GM12878 (cell line): ENCODE results near the gene GMDS.

Experiments used
- CHD2 ChIP-seq: IDR thresholded peaks from 2 replicates; pipeline ENCODE4 v1.6.1; 2011; ENCODE audit warnings: low read depth, low read length, improper control_type of control experiment, borderline replicate concordance
- CREB1 ChIP-seq: IDR thresholded peaks from 2 replicates; pipeline ENCODE4 v1.6.1; 2012; ENCODE audit warnings: low read depth, mild to moderate bottlenecking, inconsistent platforms
- EZH2 ChIP-seq: IDR thresholded peaks from 2 replicates; pipeline ENCODE4 v1.6.1; 2012; ENCODE audit warnings: low read depth, mild to moderate bottlenecking, control low read depth, inconsistent platforms, low read length, borderline replicate concordance; ENCODE audit not compliant: control insufficient read depth
- FOXM1 ChIP-seq: IDR thresholded peaks from 2 replicates; pipeline ENCODE4 v1.6.1; 2012; ENCODE audit warnings: low read depth, mild to moderate bottlenecking, inconsistent platforms, low read length, moderate library complexity
- IRF4 ChIP-seq: IDR thresholded peaks from 2 replicates; pipeline ENCODE4 v1.6.1; 2011; ENCODE audit warnings: low read depth, low read length
- MEF2A ChIP-seq: IDR thresholded peaks from 2 replicates; pipeline ENCODE4 v1.6.1; 2011; ENCODE audit warnings: low read depth, mild to moderate bottlenecking, low read length, moderate library complexity; ENCODE audit not compliant: insufficient read depth
- RFX5 ChIP-seq: IDR thresholded peaks from 2 replicates; pipeline ENCODE4 v1.6.1; 2011; ENCODE audit warnings: low read depth, low read length, improper control_type of control experiment
- SMC3 ChIP-seq: IDR thresholded peaks from 2 replicates; pipeline ENCODE4 v1.6.1; 2011; ENCODE audit warnings: low read length, improper control_type of control experiment, borderline replicate concordance
- TF ChIP-seq, protein P1 (sequence below), 3 experiments: IDR thresholded peaks in 2 of 3; conservative IDR thresholded peaks in 1 of 3; 2 replicates each; pipeline ENCODE4 v1.5.1; 2011; ENCODE audit warnings: low read depth in 3 of 3, low read length in 3 of 3, mild to moderate bottlenecking in 3 of 3, control low read depth in 2 of 3, moderate library complexity in 2 of 3, inconsistent platforms in 1 of 3, mixed read lengths in 1 of 3; ENCODE audit not compliant: control insufficient read depth in 2 of 3, insufficient read depth in 1 of 3; ENCODE audit errors: extremely low read depth in 1 of 3

DNA sequence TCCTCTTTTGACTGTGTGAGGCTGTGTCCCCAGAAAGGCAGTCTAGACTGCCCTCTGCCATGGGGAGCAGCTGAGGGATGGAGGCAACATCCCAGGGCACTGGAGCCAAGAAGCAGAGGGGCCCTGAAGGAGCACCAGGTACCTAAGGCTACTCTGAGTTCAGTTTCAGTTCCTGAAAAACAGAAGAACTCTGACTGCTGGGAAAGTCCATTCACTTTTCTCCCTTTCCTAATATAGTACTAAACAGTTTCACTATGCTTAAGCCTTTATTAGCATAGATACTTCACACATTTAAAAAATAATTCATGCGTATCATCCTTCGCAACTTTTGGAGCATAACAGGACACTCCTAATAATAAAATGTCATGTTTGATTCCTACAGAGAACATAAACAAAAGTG is 505.7 kb downstream of the GMDS start:
- TF ChIP-seq RFX5 = no peak
- TF ChIP-seq, protein P1, sequence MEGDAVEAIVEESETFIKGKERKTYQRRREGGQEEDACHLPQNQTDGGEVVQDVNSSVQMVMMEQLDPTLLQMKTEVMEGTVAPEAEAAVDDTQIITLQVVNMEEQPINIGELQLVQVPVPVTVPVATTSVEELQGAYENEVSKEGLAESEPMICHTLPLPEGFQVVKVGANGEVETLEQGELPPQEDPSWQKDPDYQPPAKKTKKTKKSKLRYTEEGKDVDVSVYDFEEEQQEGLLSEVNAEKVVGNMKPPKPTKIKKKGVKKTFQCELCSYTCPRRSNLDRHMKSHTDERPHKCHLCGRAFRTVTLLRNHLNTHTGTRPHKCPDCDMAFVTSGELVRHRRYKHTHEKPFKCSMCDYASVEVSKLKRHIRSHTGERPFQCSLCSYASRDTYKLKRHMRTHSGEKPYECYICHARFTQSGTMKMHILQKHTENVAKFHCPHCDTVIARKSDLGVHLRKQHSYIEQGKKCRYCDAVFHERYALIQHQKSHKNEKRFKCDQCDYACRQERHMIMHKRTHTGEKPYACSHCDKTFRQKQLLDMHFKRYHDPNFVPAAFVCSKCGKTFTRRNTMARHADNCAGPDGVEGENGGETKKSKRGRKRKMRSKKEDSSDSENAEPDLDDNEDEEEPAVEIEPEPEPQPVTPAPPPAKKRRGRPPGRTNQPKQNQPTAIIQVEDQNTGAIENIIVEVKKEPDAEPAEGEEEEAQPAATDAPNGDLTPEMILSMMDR (IDR thresholded peaks at IDR 0.05 in 2 of 3, conservative IDR thresholded peaks at IDR 0.05 in 1 of 3; ENCODE audit: control insufficient read depth in 2 of 3, extremely low read depth in 1 of 3, insufficient read depth in 1 of 3, low read depth in 3 of 3, low read length in 3 of 3) = no peak
- TF ChIP-seq MEF2A = peak; percentile 100
- peak; percentile 51; the same call in 1 of the 2 replicates for TF ChIP-seq CREB1
- TF ChIP-seq SMC3 = no peak
- peak; percentile 98 for TF ChIP-seq FOXM1
- TF ChIP-seq CHD2 = peak; percentile 63; the same call in 1 of the 2 replicates
- TF ChIP-seq EZH2 = no peak
- TF ChIP-seq IRF4 = peak; percentile 99
